IPS-18c (cell line): ENCODE measurements around the gene WDR93.

Experiments used
- H3K4me3 ChIP-seq: 2 replicates; pipeline ENCODE4 v1.7.0; 2013; ENCODE audit warnings: low read depth, mild to moderate bottlenecking, low read length, moderate library complexity; ENCODE audit not compliant: insufficient read depth
- H3K9me3 ChIP-seq: one replicate; pipeline ENCODE4 v1.6.1; 2013; ENCODE audit warnings: mild to moderate bottlenecking, low read length, moderate library complexity; ENCODE audit not compliant: control insufficient read depth, insufficient read depth

The WDR93 gene

DNA sequence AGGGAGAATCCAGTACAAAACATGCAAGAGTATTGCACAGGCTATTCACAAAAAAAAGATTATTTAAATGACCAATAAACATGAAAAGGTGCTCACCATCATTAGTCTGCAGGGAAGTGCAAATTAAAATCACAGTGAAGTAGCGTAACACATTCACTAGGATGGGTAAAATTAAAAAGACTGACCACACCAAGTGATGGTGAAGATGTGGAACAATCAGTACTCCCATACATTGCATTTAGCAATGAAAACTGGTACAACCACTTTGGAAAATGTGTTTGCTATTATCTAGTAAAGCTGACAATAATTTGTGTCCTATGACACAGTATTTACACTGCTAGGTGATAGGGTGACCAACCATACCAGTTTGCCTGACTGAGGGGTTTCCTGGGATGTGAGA is 34.0 kb downstream of the WDR93 start:
- H3K4me3 ChIP-seq: no peak overlapping the region
- no peaks in the 10 kb centered on the region for H3K9me3 ChIP-seq

DNA sequence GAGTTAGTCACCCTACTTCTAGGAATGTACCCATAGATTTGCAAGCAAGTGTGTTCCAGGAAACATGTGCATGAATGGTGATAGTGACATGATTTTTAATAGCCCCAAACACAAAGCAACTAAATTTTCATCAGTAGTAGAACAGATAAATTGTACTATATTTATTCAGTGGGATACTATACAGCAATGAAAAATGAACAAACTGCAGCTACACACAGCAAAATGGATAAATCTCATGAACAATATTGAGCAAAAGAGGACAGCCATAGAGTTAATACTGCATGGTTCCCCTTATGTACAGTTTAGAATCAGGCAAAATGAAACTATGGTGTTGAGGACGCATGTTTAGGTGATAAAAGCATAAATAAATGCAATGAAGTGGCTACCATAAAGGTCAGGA is 34.5 kb downstream of the WDR93 start:
- Histone ChIP-seq H3K4me3 (no peak overlapping the region), H3K9me3 (no peaks in the 10 kb centered on the region)

DNA sequence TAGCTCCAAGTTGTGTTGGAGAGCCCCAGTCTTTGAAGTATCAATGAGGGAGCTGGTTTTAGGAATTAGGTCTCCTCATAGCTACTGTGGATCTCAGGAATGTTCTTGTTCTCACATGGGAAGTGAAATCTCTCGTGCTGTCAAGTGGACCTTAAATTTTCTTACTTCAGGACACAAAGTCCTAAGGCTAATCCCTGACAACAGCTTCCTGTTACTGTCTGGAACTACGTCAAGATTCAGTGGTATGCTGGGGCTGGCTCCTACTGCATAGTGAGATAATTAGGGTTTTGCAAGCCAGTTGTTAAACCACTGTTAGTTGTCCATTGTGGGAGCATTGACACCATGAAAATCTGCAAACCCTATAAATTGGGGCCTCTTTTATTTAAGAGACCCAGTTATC is 37.6 kb downstream of the WDR93 start:
- Histone ChIP-seq H3K9me3 (no peaks in the 10 kb centered on the region), H3K4me3 (no peak overlapping the region)

DNA sequence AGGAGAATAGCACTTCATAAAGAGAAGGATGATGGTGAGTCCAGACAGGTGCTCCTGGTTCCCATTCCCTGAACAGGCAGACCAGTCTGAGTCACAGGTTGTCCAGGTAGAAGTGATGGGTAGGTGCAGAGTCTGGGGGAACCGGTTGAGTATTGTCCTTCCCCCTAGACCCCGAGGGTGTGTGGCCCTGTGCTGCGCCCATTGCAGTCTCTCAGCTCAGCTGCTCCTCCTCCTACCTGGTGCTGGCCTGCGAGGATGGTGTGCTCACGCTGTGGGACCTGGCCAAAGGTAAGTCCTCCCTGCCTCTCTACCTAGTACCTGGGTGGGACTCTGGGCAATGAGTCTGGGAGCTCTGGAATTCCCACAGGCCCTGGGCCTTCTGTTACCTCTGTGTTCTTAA is 40.7 kb downstream of the WDR93 start:
- H3K4me3 ChIP-seq: no peak overlapping the region
- no peaks in the 10 kb centered on the region for H3K9me3 ChIP-seq

DNA sequence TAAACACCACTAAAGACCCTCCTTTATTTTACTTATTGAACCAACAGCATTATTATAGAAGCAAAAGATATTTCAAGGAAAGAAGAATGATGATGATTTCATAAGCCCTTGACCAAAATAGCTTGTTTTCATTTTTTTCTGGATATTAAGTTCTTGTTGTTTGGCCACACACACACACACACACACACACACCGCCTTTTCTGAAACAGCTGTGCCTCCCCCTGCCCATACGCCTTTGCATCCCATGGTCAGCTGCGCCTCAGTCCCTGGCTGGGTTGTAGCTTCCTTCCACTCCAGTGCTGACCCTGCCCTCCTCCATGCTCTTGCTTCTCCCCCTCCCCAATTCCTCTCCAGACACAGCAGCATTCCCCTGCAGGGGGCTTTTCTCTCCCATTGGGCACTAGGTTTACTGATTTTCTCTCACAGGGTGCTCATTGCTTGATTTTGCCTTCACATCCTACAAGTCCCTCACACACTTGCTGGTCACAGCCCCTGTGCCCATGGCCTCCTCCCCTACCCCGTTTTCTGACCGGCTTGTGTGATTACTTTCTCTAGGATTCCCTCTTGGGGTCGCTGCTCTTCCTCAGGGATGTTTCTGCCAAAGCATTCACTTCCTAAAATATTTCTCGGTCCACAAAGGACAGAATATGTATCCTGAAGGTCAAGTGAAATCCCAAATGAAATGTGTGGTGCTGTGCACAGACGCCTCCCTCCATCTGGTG is 42.0 kb downstream of the WDR93 start:
- H3K4me3 ChIP-seq: no peak overlapping the region
- no peaks in the 10 kb centered on the region for H3K9me3 ChIP-seq

DNA sequence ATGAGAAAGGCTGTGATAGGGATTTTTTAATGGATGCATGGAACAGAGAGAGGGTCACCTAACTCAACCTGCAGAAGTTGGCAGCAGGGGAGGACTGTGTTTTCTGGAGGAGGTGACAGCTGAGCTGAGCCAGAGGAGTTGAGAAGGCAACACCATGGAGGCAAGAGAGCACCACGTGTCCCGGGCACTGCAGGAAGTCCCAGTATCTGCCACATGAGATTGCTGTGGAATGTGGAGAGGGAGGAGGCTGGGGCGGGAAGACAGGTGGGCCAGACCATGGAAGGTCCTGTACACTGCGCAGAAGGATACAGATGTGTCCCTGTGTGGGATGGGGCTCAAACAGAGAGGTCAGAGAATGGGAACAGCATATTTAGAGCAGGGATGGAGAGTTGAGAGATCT is 45.2 kb downstream of the WDR93 start:
- H3K4me3 ChIP-seq: no peak overlapping the region
- no peaks in the 10 kb centered on the region for H3K9me3 ChIP-seq

DNA sequence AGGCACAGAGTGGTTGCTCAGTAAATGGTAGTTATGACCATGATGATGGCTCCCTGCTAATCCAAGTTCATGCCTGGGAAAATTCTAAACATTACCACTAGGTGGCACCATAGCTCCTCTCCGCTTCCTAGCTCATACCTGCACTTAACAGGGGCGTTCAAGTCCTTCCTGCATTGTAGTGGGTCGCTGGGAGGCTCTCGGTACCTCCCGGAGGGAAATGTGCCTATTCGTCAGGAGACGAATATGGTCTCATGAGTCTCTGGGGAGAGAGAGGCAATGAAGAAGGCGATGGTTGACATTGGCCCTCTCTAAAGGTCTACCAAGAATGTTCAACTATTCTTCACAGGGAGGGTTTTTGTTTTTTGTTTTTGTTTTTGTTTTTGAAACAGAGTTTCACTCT is 49.5 kb downstream of the WDR93 start:
- H3K4me3 ChIP-seq: no peak overlapping the region
- H3K9me3 ChIP-seq: no peaks in the 10 kb centered on the region

DNA sequence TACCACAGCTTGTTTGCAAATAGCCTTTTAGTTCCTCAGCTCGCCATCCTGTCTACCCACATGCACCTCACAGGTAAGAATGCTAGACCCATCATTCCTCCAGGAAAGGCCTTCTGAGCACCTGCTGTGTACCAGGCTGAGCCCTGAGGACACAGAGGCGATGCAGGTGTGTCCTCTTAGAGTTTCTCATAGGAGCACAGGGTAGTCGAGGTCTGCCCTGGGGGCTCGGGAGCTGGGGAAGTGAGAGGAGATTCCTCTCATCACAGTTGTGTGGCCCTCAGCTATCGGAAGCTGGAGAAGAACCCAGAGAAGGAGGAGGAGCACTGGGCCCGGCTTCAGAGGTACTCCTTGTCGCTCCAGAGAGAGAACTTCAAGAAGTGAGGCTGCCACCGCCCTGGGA is 52.4 kb downstream of the WDR93 start:
- Histone ChIP-seq H3K4me3 (no peak overlapping the region), H3K9me3 (no peaks in the 10 kb centered on the region)

DNA sequence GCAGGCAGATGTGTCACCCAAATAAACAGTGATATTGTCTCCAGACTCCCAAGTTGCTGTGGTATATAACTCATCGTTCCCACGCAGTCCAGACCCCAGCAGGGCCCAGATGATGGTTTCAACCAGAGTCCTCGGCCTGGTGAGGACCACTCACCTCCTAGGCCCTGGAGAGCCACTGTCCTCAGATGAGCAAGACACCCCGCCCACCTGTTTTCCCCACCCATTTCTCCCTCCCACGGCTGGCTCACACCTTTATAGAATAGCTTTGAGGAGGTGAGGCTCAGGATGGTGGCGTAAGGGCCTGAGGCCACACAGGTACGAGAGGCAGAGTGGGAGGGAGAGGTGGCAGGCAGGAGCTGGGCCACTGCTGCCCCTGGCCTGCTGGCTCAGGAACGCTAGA is 53.0 kb downstream of the WDR93 start:
- no peak overlapping the region for H3K4me3 ChIP-seq

DNA sequence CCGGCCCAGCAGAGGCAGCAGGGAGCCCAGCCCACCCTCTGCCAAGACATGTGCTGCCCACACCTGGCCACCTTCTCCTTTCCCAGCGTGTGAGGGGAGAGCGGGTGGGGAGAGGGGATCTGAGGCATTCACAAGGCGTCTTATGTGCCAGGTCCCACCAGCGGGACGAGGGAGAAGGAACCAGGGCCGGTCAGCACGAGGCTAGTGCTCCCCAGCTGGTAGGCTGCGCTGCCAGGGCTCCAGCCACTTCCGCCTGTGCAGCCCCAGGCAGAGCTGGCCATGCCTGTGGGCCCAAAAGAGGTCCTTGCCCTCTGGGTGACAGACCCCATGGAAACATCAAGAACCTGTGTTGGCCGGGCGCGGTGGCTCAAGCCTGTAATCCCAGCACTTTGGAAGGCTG is 54.5 kb downstream of the WDR93 start:
- Histone ChIP-seq H3K9me3 (peaks cover 3% of the 10 kb centered on the region), H3K4me3 (no peak overlapping the region)

More for the DNA sequence above, 53.0 kb downstream of the WDR93 start:
- peaks cover 2% of the 10 kb centered on the region for H3K9me3 ChIP-seq

DNA sequence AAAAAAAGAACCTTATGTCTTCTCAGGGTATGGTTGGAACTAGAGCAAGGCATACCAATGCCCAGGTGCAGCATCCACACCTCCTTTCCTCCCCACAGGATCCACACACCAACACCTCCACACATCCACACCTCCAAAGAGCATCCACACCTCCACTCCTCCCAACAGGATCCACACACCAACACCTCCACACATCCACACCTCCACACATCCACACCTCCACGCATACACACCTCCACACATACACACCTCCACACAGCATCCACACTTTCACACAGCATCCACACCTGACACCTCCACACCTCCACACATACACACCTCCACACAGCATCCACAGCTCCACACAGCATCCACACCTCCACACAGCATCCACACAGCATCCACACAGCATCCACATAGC is 55.2 kb downstream of the WDR93 start:
- H3K4me3 ChIP-seq: no peak overlapping the region
- peaks cover 3% of the 10 kb centered on the region for H3K9me3 ChIP-seq

DNA sequence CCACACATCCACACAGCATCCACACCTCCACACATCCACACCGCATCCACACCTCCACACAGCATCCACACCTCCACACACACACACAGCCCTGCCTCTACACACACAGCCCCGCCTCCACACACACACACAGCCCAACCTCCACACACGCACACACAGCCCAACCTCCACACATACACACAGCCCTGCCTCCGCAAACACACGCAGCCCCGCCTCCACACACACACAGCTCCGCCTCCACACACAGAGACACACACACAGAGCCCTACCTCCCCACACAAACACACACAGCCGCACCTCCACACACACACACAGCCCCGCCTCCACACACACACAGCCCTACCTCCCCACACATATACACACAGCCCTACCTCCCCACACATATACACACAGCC is 55.8 kb downstream of the WDR93 start:
- H3K4me3 ChIP-seq: no peak overlapping the region
- H3K9me3 ChIP-seq: peaks cover 3% of the 10 kb centered on the region

DNA sequence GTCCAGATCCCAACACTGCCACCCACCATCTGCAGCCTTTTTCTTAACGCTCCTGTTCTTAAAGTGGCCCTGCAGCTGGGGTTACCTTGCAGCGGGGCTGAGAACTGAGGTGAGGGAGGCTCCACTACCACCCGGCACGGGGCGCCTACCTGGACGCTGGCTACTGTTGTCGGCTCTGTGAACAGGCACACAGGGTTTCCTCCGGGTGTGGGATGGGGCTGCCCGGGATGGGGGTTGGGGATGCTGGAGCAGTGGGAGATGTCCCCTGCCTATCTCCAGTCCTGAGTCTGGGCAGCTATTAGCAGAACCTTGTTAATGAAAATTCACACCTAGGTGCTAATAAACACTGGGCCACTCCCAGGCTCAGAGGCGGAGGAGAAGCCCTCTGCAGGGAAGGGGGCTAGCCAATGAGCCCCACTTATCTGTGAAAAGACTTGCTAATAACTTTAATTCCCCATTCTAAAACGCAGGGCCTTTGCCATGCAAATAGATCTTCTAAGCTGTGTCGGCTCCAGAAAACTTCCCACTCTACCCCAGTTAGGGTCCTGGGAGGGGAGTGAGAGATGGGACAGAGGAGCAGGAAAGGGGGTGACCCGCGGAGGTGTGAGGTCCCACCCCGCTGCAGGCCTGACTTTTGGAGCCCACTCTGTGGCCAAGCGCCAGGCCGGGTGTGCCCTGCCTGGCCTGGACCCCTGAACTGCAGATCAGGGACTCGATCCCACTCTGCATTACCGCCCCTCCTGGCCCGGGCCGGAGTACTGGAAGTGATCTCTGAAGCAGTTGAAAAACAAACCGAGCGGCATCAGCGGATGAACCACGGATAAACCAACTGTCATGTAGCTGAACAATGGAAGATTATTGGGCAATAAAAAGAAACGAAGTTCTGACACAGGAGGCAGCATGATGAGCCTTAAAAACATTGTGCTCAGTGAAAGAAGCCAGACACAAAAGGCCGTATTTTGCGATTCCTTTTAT is 57.4 kb downstream of the WDR93 start:
- Histone ChIP-seq H3K9me3 (peaks cover 3% of the 10 kb centered on the region), H3K4me3 (peak overlapping the region; percentile 49)

DNA sequence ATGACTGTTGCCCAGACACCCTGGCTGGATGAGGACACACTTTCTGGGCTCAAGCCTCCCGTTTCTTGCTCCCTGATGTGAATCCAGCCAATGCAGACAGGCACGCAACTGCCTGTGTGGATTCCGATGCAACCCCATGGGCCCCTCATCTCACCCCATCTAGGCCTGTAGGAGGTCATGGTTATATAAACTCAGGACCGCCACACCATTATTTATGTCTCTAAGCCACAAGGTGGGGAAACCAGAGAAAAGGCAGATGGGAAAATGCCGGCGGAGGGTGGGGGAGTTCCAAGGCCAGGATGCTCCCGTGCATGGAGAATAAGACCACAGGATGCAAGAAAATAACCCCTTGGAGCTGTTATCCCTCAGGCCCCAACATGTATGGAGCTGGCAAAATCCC is 58.4 kb downstream of the WDR93 start:
- Histone ChIP-seq H3K4me3 (no peak overlapping the region), H3K9me3 (peaks cover 3% of the 10 kb centered on the region)

DNA sequence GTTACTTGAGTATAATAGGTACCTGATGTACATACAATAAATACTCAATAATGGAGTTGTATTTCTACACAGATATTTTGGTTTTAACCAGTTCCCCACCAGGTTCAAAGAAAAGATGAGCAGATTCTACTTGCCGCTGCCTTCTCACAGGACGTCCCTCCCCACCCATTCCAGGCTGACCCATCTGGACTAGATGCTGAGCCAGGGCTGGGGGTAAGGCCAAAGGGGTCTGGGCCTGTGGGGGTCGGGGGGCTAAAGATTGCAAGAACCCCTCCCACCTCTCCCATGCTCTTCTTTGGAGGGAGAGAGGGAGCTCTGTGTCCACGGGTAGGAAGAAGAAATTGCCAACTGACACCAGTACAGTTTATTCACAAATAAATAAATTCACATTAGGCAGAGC is 58.9 kb downstream of the WDR93 start:
- Histone ChIP-seq H3K9me3 (peaks cover 3% of the 10 kb centered on the region), H3K4me3 (no peak overlapping the region)

DNA sequence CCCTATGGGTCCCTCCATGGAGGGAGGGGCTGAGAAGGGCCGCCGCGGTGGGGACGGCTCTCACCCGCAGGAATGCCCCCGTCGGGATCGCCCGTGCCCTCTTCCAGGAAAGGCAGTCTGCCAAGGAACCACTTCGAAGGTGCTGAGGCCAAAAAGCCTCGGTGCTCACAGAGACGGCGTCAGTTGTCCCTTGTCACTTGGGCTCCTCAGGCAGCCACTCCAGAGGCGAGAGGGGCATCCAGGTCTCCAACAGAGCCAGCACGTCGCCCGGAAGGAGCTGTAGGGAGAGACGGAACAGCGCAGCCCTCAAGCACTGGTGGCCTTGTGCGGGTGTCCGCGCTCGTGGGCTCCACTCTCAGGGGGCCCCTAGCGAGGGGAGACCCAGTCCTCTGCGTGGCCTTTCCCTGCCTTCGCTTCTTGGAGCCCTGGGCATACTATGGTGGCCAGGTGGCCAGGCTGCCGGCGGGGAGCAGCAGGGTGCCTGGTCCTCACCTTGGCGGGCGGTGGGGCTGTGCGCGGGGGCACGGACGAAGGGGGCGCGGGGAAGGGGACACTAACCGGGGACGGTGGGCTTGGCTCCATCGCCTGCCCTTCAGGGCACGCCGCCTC is 59.4 kb downstream of the WDR93 start:
- Histone ChIP-seq H3K9me3 (peaks cover 3% of the 10 kb centered on the region), H3K4me3 (peak overlapping the region; percentile 55)

DNA sequence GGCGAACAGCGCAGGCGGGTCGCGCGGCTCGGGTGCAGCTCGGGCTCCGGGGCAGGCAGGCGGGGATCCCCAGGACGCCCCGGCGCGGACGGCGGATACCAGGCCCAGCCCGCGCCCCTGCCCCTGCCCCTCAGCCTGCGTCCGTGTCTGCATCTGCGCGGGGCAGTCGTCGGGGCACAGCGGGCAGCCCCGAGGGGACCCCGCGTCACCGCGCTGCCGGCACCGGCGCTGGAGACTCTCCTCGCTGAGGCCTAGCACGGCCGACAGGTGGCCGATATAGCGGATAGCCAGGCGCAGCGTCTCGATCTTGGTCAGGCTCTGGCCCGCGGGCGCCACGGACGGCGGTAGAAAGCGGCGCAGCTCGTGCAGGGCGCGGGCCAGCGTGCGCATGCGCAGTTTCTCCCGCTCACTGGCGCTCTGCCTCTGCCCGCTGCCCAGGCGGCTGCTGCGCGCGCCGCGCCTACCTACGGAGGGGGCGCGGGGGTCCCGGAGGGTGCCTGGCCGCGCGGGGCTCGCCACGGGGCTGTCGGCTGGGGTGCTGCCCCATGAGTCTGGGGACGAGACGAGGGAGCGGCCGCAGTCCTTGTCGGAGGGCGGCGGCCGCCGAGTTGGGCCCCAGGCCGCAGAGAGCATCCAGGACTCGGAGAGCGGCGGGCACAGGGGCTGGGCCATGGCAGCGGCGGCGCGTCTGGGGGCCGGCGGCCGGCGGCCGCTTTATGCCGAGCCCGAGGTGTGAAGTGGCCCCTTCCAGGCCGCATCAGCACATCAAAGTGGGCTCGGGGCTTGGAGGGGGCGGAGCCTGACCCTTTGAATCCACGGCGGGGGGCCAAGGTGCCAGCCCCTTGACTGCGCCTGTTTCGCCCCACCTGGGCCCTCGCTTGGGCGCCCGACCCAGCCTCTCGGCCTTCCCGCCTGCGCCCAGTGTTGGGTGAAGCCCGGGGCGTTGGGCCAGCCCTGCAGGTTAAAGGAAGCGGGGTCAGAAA is 60.2 kb downstream of the WDR93 start, which contains the start of gene MESP1:
MESP1 (minus strand) TSS at position 690 of the 983 bp plus-strand sequence; CDS start at position 672, 18 bp downstream.
- H3K9me3 ChIP-seq: peaks cover 3% of the 10 kb centered on the region
- H3K4me3 ChIP-seq: peak within 1 kb of the TSS; percentile 55
